NCI-H510A treated with DMSO at 0.1 percent for 48 hours (cell line): Measurements from ENCODE around the gene ZNF157.
"Not testable (repeated sequence)": the region's sequence is repeated elsewhere in the genome, so short reads cannot be mapped to it uniquely, and the experiment has no call there.

Source experiments
- DNase-seq: peaks from one replicate; lab custom pipeline; 2025; lab: John Stamatoyannopoulos, UW

ZNF157 gene

DNA sequence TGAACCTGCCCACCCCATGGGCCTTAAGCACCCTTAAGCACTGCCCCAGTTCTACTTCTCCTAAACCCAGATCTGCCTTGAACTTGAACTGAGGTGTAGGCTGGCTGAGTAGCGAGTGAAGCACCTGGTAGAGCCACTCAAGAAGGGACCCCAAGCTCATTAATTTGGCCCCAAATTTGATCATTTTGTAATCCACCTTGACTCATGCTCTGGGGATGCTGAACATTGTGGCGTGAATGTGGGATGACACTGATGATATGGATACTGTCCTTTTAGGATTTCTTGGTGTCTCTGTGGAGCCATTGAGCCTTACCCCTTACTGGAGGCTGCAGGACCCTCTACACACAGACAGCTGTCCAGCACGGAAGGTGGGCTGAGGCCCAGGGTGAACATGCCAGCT lies at the start of gene ZNF157:
Gene ZNF157 (plus strand): TSS at position 301 of the 400 bp plus-strand sequence. CDS start 91 bp downstream, at position 392.
- no peak for DNase-seq

DNA sequence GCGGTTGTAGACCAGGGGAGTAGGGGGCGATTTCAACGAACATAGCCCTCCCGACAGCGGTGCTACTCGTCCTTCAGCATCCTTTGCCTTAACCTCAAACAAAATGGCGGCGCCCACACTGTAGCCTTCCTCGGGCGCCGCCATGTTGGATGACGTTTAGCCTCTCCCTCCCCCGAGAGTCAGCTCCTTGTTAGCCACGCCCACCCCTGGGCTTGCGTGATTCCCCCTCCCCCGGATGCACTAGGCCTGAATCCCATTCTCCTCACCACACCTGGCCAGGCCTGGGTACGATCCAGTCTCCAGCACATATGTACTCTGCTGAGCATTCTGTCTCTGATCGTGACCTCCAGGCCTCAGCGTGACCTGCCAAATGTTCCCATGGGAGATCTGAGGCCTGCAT lies 49.0 kb upstream of the ZNF157 start:
- no peak for DNase-seq

DNA sequence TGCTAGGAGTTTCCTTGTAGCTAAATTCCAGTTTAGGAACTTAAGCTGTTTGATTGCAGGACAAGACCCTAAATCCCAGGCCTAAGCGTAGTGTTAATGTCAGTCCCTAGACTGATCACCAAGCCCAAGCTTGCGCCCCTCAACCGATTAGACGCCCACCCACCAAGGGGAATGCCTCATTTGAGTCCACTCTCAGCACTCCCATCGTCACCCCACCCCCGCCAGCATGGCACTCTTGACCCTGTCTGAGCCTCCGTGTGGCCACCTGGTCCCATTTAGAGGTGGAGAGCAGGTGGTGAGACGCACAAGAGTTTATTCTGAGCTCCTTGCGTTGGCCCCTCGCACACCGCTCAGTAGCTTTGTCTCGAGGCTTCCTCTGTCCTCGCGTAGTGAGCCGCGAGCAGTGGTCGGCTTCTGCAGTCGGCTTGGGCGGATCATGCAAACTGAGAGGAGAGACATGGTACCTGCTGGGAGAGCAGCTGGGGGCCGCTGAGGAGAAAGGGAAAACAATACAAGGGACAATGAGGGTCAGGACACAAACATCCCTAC lies 48.5 kb upstream of the ZNF157 start:
- no peak for DNase-seq

DNA sequence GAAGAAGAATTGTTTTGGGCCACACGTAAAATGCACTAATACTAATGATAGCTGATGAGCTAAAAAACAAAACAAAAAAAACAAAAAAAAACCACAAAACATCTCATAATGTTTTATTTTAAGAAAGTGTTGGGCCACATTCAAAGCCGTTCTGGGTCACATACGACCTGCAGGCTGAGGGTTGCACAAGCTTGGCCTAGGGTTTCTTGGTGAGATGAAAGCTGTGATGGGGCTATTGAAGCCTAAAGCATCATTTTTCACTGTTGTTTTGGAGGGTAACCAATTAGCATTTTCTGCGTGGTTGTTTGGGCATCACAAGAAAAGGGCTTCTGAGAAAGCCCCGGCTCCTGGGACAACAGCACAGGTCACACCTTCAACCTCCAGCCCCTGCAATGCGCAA lies 42.5 kb upstream of the ZNF157 start:
- DNase-seq = no peak

DNA sequence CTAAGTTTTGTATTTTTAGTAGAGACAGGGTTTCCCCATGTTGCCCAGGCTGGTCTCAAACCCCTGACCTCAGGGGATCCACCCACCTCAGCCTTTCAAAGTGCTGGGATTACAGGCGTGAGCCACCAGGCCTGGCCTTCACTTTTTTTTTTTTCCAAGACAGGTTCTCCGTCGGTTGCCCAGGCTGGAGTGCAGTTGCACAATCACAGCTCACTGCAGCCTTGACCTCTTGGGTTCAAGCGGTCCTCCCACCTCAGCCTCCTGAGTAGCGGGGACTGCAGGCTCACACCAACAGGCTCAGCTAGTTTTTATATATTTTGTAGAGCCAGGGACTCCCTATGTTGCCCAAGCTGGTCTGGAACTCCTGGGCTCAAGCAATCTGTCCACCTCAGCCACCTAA lies 37.6 kb upstream of the ZNF157 start:
- not testable (repeated sequence) for DNase-seq

DNA sequence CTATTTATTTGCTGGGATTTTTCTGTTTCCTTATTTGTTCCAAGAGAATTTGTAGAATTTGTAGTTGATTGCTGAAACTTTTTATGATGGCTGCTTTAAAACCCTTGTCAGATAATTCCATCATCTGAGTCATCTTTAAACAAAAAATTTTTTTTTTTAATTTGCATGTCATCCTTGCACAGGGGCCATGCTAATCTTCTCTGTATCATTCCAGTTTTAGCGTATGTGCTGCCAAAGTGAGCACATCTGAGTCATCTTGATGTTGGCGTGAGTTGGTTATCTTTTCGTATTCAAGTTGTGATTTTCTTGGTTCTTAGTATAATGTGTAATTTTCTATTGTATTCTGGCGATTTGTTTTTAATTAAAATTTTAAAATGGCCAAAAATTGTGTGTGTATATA lies 18.7 kb upstream of the ZNF157 start:
- no peak for DNase-seq

DNA sequence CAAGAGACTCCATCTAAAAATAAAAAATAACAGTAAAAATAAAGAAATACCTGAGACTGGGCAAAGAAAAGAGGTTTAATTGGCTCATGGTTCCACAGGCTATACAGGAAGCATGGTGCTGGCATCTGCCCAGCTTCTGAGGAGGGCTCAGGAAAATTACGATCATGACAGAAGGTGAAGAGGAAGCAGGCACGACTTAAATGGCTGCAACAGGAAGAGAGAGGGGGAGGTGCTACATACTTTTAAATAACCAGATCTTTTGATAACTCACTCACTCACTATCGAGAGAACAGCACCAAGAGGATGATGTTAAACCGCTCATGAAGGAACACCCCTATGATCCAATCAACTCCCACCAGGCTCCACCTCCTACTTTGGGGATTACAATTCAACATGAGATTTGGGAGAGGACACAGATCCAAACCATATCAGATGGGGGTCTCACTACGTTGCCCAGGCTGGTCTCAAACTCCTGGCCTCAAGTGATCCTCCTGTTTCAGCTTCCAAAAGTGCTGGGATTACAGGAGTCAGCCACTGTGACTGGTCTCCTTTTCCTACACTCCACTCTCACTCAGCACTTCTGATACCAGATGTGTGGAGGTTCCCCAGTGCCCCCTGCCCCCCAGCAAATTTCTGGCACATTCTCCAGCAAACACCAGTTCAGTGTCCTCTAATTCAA lies 11.9 kb upstream of the ZNF157 start:
- no peak for DNase-seq

DNA sequence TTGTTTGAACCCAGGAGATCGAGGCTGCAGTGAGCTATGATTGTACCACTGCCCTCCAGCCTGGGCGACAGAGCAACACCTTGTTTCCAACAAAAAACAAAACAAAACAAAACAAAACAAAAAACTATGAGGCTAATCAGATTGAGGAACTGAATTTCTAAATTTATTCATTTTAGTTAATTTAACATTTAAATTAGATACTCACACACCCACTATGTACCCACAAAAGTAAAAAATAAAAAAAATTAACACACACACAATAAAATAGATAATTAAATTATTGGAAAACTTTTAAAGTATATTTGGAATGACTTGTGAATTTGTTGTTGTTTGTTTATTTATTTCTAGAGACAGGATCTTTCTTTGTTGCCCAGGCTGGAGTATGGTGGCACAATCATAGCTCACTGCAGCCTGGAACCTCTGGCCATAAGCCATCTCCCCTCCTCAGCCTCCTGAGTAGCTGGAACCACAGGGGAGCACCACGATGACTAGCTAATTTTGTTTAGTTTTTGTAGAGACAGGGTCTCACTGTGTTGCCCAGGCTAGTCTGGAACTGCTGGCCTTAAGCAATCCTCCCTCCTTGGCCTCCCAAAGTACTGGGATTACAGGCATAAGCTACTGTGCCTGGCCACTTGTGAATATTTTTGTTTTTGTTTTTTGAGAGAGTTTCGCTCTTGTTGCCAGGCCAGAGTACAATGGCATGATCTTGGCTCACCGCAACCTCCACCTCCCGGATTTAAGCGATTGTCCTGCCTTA lies 9.8 kb upstream of the ZNF157 start:
- DNase-seq = no peak

DNA sequence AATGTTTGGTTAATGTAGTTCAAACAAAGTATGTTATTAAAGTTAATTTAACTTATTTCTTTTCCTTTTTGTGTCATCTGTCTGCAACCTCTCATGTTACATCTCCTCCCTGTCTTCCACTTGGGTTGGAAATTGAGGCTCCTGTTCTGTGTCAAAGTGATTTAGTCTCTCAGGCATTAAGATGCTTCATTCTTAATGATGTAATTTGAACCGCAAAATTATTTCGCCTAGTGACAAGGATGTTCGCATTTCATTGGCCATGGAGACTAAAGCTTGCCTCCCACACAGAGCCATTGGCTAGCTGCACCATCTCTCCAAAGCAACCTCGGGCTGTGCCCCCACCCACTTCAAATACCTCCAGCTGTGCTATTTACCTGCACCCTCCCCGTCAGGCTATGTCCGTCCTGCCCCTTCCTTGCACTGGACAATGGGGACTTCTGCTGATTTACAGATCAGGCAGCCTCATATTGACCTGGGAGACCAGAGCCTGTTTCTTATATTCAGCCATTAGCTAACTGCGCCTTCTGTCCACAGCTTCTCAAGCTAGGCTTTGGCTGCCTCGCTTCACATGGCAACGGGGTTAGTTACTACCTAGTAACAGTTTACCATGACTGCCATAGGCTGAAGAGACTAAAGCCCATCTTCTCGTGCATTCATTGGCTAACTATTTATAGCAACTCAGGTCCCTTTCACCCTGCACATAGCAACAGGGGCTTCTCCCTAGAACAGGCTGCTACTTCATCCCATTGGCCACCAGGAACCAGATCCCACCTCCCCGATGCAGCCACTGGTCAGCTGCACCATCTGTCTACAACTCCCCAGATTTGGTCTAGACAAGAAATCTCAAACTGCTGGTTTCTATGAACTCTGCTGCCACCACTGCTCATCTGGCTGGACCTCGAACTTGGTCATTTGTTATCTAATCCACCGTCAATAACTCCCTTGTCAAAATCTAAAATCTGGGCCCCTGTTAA lies 8.6 kb upstream of the ZNF157 start:
- DNase-seq = peak; percentile 87

DNA sequence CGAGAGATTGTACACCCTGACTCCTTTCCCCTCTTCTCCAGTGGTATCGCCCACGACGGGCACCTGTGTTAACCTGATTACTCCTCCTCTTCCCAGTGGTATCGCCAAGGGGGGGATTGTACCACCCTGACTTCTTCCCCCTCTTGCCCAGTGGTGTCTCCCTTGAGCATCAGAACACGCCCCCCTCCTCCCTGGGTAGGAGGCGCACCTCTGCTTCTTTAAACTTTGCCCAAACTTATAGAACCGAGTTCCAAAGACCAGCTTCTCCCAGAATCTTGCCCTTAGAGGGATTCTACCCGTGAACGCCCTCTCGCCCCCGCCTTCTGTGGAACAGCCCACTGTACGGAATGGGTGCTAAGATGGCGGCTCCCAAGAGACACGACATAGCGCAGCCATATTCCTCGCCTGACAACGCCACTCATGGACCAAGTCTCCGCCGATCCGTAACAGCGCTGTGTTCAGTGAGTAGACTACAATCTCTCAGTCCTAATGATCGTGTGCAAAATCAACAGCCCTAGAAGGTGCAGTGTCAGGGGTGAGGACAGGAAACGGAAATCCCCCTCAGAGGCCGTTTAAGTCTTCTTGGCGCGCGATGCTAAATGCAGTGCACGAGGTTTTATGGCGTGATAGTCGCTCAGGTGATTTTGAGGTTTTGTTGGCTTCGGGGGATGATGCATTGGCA lies 4.2 kb upstream of the ZNF157 start:
- DNase-seq = peak; percentile 87

DNA sequence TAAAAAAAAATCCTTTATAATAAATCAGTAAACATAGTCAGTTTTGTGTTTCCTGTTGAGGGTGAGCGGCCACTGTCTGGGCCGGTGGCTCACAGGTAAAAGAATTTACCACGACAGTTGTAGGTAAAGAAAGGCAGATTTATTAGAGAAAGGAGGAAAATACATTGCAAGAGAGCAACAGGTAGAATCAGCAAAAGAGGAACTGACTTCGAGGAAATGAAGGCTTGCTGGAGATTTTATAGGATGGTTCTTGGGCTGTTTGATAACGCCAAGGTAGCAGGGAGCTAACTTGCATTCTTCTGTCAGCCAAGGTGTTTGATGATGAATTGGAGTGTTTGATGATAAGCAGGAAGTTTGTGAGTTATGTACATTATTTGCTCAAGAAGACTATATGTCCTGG lies 2.8 kb downstream of the ZNF157 start:
- no peak for DNase-seq

DNA sequence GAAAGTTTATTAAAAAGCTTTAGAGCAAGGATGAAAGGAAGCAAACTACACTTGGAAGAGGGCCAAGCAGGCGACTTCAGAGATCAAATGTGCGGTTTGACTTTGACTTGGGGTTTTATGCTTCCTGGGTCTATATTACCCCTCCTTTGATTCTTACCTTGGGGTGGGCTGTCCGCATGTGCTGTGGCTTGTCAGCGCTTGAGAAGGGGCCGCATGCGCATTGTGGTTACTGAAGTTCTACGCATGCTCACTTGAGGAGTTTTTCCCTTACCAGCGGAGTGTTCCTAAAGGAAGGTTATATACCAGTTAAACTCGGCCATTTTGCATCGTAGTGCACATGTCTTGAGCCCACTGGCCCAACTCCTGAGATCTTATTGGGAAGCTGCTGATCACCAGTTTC lies 9.9 kb downstream of the ZNF157 start:
- no peak for DNase-seq

DNA sequence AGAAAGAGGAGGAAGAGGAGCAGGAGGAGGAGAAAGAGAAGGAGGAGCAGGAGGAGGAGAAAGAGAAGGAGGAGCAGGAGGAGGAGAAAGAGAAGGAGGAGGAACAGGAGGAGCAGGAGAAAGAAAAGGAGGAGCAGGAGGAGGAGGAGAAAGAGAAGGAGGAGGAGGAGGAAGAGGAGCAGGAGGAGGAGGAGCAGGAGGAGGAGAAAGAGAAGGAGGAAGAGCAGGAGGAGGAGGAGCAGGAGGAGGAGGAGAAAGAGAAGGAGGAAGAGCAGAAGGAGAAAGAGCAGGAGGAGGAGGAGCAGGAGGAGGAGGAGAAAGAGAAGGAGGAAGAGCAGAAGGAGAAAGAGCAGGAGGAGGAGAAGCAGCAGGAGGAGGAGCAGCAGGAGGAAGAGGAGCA lies 10.5 kb downstream of the ZNF157 start:
- not testable (repeated sequence) for DNase-seq

DNA sequence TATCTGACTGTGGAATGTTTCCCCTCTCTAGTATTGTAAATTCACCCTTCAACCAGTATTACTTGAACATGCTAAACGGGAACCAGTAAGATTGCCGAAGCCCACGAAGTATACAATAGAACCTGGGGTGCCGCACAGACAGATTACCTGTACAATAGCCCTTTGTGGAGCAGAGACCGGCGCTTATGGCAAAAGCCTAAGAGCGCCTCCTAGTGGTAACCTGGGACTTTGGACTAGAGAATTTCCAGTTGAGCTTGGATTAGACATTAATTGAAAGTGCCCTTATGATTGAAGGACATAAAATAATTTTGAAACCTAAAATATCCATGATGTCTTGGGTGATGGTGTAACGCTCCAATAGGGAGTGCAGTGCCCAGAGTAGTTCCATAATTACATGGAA lies 14.1 kb downstream of the ZNF157 start:
- peak; percentile 50 for DNase-seq

DNA sequence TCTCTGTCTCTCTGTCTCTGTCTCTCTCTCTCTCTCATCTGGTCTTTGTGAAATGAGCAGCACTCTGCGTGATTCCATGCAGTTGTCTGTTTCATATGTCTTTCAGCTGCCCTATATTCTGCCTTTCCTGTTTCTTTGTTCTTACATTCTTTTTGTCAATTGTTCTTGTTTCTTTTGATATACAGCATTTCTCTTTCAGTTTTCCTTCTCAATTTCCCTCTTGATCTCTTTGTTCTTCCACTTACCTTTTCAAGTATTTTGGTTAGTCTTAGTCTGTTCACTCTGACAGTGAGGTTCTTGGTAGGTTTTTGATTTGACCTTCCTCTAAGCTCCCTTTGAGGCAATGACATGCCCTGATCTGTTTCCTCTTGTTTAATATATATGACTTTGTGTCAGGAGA lies 20.4 kb downstream of the ZNF157 start:
- DNase-seq = no peak

DNA sequence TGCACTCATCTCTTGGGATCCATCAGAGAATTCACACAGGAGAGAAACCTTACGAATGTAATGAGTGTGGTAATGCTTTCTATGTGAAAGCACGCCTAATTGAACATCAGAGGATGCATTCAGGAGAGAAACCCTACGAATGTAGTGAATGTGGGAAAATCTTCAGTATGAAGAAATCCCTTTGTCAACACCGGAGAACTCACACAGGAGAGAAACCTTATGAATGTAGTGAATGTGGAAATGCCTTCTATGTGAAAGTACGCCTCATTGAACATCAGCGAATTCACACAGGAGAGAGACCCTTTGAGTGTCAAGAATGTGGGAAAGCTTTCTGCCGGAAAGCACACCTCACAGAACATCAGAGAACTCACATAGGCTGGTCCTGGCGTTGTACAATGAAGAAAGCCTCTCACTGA lies 42.8 kb downstream of the ZNF157 start:
- DNase-seq = no peak

DNA sequence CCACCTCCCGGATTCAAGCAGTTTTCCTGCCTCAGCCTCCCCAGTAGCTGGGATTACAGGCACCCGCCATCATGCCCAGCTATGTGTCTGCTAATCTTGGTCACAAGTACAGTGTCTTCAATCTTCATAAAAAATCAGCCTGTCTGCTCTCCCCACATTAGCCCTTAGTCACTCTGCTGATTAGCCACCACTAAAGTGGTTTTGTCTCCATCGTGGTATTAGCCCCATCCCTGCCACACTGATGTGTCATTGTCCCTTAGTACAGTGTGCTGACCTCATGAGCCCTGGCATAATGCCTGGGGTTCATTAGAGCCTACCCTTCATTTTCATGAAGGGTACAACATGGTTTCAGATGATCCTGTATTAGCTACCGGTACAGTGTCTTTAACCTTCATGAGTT lies 49.9 kb downstream of the ZNF157 start:
- DNase-seq = no peak

DNA sequence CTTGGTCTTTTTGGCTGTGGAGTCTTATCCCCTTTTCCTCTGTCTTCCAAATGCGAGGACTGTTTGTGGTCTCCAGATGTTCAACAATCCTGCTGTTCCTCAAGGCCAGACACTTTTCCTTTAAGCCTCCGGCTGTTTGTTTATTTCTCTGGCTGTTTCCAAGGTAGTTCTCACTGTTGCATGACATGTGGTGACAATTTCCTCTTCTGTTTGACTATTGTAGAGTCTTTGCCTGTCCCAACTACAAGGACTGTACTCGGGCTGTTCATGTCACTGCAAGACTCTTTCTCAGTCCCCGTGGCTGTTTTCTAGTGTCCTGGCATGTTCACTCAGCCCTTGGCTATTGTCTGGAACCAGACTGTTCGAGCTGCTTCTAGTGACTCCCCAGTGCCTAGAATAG lies 50.6 kb downstream of the ZNF157 start:
- DNase-seq = no peak

DNA sequence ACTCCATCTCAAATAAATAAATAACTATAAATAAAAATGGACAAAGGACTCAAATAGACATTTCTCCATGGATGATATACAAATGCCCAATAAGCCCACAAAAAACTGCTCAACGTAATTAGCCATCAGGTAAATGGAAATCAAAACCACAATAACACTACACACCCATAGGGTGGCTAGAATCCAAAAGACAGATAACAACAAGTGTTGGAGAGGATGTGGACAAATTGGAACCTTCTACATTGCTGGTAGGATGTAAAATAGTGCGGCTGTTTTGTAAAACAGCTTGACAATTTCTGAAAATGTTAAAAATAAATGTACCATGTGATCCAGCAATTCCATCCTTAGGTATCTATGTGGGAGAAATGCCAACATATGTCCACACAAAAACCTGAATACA lies 52.1 kb downstream of the ZNF157 start:
- DNase-seq = no peak

DNA sequence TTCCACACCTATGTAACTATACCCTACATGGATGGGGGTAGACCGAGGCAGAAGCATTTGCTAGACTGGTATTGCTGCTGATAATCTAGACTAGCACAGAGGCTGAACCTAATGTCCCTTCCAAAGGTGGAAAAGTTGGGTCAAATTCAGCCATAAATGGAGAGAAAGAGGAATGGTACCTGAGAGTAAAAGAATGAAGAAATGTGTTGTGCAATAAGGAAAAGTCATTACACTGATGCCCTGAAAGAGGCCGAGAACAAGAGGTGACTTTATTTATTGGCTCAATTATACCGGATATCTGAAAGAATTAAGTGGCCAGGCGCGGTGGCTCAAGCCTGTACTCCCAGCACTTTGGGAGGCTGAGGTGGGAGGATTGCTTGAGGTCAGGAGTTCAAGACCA lies 60.5 kb downstream of the ZNF157 start:
- no peak for DNase-seq

DNA sequence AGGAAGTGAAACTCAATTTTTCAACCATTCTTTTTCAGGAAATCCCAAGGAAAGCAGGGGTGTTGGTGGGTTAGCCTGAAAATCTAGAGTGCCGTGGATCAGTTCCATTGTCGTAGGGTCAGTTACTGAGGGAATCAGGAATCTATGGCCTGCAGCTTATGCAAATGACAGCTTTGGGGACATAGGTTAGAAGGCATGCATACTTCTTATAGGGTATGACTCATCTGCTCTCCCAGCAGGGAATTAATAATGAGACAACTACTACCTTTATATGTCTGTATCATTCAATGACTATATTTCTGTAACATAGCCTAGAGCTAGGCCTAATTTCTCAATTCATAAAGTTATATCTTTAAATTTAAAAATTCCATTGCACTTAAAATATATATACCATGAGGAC lies 76.1 kb downstream of the ZNF157 start:
- no peak for DNase-seq

DNA sequence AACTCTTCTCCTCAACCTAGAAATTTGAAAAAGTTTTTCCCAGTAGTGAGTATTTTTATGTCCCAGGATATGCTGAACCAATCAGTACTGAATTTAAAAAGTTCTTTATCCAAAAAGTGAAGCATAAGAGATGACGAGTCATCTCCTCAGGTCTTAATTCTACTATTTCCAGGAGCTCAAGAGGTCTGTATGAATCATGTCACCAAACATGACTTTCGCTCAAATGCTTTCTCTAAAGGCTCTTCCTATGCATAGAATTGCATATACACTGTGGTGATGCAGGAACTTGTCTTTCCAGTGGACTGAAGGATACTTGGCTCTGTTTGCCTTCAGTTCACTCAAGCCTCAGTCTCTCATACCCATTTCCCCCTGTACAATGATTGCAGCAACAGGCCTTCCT lies 76.6 kb downstream of the ZNF157 start:
- no peak for DNase-seq
